Midbrain (tissue), 1 donor: ENCODE results near the gene TTC13.
A peak's percentile ranks its signal among the peaks of the same experiment; 100 is the strongest.

Experiments
- DNase-seq: peaks from one replicate; lab custom pipeline; 2025; lab: John Stamatoyannopoulos, UW

TTC13 gene

GRCh38 chr1:230907472-230908205, 71.0 kb downstream of the TTC13 start:
- DNase-seq: no peak

GRCh38 chr1:230906226-230906625, 72.4 kb downstream of the TTC13 start:
- peak; percentile 22 for DNase-seq

- peak; percentile 19 for DNase-seq
Observed at GRCh38 chr1:230905733-230906132, 72.9 kb downstream of the TTC13 start.

- no peak for DNase-seq
Observed at GRCh38 chr1:230902349-230902923, 76.2 kb downstream of the TTC13 start.

- DNase-seq: no peak
Observed at GRCh38 chr1:230901671-230902070, 77.0 kb downstream of the TTC13 start.

- DNase-seq: no peak
Observed at GRCh38 chr1:230900984-230901383, 77.7 kb downstream of the TTC13 start.

GRCh38 chr1:230899841-230900251, 78.8 kb downstream of the TTC13 start:
- DNase-seq: no peak

GRCh38 chr1:230898748-230899147, 79.9 kb downstream of the TTC13 start:
- DNase-seq: no peak

GRCh38 chr1:230898144-230898543, 80.5 kb downstream of the TTC13 start:
- DNase-seq: no peak

GRCh38 chr1:230896779-230897178, 81.9 kb downstream of the TTC13 start:
- peak; percentile 18 for DNase-seq

- no peak for DNase-seq
Observed at GRCh38 chr1:230895452-230895851, 83.2 kb downstream of the TTC13 start.

GRCh38 chr1:230894664-230895063, 84.0 kb downstream of the TTC13 start:
- no peak for DNase-seq

GRCh38 chr1:230894032-230894431, 84.6 kb downstream of the TTC13 start:
- DNase-seq: no peak

GRCh38 chr1:230892018-230892491, 86.6 kb downstream of the TTC13 start:
- no peak for DNase-seq

GRCh38 chr1:230891413-230891812, 87.2 kb downstream of the TTC13 start:
- DNase-seq: no peak

GRCh38 chr1:230884646-230885045, 94.0 kb downstream of the TTC13 start:
- no peak for DNase-seq

- no peak for DNase-seq
Observed at GRCh38 chr1:230883967-230884366, 94.7 kb downstream of the TTC13 start.

- DNase-seq: no peak
Observed at GRCh38 chr1:230879778-230880177, 98.9 kb downstream of the TTC13 start.

GRCh38 chr1:230878591-230878990, 100.1 kb downstream of the TTC13 start:
- no peak for DNase-seq

- no peak for DNase-seq
Observed at GRCh38 chr1:230877924-230878590, 100.6 kb downstream of the TTC13 start.

- no peak for DNase-seq
Observed at GRCh38 chr1:230877146-230877923, 101.3 kb downstream of the TTC13 start.

- DNase-seq: no peak
Observed at GRCh38 chr1:230876660-230877059, 102.0 kb downstream of the TTC13 start.
